Osteocyte (in vitro differentiated cells): ENCODE data around the gene PTPRN2. TPM values are rescaled to one million over a fixed set of nuclear protein-coding genes. Genes with fewer than 3 reads are reported as not detected.

Experiments
- DNase-seq: peaks from one replicate; pipeline ENCODE4 v3.0.0; 2021; ENCODE audit warnings: mixed read lengths; ENCODE audit not compliant: unreplicated experiment; ENCODE audit errors: extremely low spot score
- H3K27ac Mint-ChIP-seq: one replicate; pipeline ENCODE4 v1.8.0; 2021; ENCODE audit warnings: mild to moderate bottlenecking, mixed read lengths; ENCODE audit not compliant: unreplicated experiment
- H3K27me3 Mint-ChIP-seq: one replicate; pipeline ENCODE4 v1.8.0; 2021; ENCODE audit warnings: mixed read lengths; ENCODE audit not compliant: unreplicated experiment
- H3K36me3 Mint-ChIP-seq: one replicate; pipeline ENCODE4 v1.8.0; 2021; ENCODE audit warnings: mixed read lengths; ENCODE audit not compliant: unreplicated experiment
- H3K4me1 Mint-ChIP-seq: one replicate; pipeline ENCODE4 v1.8.0; 2021; ENCODE audit warnings: mixed read lengths; ENCODE audit not compliant: unreplicated experiment
- H3K4me3 Mint-ChIP-seq: one replicate; pipeline ENCODE4 v1.8.0; 2021; ENCODE audit warnings: mild to moderate bottlenecking, moderate library complexity, mixed read lengths; ENCODE audit not compliant: unreplicated experiment
- H3K9me3 Mint-ChIP-seq: one replicate; pipeline ENCODE4 v1.8.0; 2021; ENCODE audit warnings: mixed read lengths; ENCODE audit not compliant: unreplicated experiment
- total RNA-seq: library from RNA; stranded (reverse); gene quantifications from 2 replicates; pipeline ENCODE4 v1.2.1, GENCODE V29; 2021
- TF ChIP-seq, protein P1 (sequence below): fragments of 200-600 bp; sonication (generic); IDR thresholded peaks from 2 replicates; pipeline ENCODE4 v1.5.0; 2021; ENCODE audit warnings: antibody characterized with exemption, mild to moderate bottlenecking, moderate library complexity

PTPRN2 gene
- total RNA-seq, 1 donor from 2014 or later = 0.59 TPM

DNA sequence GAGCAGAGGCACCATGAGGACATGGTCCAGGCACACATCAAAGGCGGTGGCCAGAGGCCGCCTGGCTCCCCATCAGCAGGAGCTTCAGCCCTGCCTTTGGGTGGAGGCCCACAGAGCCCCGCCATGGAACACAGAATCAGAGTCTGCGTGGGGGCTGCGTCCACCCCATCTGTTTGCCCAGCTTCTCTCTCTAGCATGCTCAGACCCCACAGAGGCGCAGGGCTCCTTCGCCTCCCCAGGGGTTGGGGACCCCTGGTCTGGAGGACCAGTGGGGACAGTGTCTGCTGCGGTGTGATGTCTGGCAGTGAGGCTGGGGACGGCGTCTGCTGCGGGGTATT is 321.9 kb downstream of the PTPRN2 start:
- TF ChIP-seq, protein P1, sequence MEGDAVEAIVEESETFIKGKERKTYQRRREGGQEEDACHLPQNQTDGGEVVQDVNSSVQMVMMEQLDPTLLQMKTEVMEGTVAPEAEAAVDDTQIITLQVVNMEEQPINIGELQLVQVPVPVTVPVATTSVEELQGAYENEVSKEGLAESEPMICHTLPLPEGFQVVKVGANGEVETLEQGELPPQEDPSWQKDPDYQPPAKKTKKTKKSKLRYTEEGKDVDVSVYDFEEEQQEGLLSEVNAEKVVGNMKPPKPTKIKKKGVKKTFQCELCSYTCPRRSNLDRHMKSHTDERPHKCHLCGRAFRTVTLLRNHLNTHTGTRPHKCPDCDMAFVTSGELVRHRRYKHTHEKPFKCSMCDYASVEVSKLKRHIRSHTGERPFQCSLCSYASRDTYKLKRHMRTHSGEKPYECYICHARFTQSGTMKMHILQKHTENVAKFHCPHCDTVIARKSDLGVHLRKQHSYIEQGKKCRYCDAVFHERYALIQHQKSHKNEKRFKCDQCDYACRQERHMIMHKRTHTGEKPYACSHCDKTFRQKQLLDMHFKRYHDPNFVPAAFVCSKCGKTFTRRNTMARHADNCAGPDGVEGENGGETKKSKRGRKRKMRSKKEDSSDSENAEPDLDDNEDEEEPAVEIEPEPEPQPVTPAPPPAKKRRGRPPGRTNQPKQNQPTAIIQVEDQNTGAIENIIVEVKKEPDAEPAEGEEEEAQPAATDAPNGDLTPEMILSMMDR = no peak
- no peak for DNase-seq
- H3K9me3 Mint-ChIP-seq = peaks cover 8% of the 10 kb centered on the region
- no peaks in the 10 kb centered on the region for H3K4me1 Mint-ChIP-seq
- no peak overlapping the region for H3K27ac Mint-ChIP-seq
- H3K4me3 Mint-ChIP-seq = no peak overlapping the region
- no peaks in the 10 kb centered on the region for H3K27me3 Mint-ChIP-seq
- no peaks in the 10 kb centered on the region for H3K36me3 Mint-ChIP-seq

DNA sequence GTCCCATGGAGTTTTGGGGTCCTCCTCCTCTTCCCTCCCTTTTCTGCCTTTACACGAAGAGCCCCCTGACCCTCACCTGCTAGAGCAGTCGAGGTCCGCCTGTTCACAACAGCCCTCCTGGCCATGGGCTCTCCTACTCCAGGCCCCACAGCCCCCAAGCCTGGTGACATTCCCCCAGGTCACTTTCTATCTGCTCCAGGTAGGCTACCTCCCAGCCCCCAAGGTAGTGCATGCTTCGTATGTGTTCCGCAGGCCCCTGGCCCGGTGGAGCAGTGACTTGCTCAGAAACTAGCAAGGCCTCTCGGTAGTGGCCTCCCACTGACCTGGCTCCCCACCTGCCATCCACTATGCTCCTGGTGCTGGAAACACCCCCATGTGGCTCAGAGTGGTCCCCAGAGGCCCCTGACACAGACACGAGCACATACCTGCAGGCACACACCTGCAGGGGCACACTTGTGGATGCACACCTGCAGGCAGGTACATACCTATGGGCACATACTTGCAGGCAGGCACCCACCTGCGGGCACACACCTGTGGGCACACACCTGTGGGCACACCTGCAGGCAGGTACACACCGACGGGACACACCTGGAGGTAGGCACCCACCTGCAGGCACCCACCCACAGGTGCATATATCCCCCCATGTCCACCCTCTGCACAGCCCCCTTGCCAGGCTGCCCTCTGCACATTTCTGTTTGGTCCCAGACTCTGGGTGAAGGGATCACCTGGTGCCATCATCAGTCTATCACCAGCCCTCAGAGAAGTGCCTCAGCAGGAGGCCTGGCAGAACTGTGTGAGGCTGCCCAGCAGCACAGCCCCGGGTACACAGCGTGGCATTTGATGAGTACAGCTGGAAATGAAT is 322.5 kb downstream of the PTPRN2 start:
- Mint-ChIP-seq H3K27me3 (no peaks in the 10 kb centered on the region), H3K36me3 (no peaks in the 10 kb centered on the region), H3K9me3 (peaks cover 13% of the 10 kb centered on the region), H3K4me1 (no peaks in the 10 kb centered on the region), H3K4me3 (no peak overlapping the region), H3K27ac (no peak overlapping the region)
- TF ChIP-seq, protein P1 = no peak
- no peak for DNase-seq

DNA sequence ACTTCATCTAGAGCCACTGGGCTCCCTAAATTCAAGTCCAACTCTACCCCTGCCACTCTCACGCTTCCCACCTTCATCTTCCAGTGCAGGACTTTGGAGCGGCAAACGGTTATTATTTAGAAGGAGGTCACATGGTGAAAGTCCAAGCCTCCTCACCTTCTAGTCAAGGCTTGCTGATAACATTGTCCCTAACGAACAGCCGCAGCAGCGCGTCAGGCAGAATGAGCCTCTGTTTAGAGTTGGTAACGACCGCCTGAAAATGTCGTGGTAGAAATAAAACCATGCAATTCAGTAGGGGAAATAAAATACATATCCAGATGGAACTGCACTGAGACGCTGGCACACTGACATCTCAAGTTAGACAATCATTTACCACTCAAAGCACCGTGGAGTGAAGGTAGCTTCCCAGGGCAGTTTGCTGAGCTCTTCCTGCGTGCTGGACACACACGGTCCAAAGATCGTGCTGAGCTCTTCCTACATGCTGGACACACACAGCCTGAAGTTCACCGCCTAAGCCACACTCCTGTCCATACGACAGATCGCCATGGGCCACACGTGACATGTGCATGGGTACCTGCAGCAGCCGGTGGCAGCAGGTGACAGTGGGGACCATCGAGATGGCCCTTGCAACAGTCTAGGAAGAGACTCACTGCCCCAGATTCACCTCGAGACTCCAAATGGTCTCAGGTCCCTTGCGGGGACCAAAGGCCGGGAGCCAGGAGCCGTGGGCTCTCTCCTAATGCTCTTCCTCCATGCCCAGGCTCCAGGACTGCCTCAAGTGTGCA is 323.5 kb downstream of the PTPRN2 start:
- TF ChIP-seq, protein P1 = no peak
- DNase-seq = no peak
- Mint-ChIP-seq H3K4me3 (no peak overlapping the region), H3K36me3 (no peaks in the 10 kb centered on the region), H3K27me3 (no peaks in the 10 kb centered on the region), H3K9me3 (peaks cover 8% of the 10 kb centered on the region), H3K27ac (no peak overlapping the region), H3K4me1 (no peaks in the 10 kb centered on the region)

DNA sequence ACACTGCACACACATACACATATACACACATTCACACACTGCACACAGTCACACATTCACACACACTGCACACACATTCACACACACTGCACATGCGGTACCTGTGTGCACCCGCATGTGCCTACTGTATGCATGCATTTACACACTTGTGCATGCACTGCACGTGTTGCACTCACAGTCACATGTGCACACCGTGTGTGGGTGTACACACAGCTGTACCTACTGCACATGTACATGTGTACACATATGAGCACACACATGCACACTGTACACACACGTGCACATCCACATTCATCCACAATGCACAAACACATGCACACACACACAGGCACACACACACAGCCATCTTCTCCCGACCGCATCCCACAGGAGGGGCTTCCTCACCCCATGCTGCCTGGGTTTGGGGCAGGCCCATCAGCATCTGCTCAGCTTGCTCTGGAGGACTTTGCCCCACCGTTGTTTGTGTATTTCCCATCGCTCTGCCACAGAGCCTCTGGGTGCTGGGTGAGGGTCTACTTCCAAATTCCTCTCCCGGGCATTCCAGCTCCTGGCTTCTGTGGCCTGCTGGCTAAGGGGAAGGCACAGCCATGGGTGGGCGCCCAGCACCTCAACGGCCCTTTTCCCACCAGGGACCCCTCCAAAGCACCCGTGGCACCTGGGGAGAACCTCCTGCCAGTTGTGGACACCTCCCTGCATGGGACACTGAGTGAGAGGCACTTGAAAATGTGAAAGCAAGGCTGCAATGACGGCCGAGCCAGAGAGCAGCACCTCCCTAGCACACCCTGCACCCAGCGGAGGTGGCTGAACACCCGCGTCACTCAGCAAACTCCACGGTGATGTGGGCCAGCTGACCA is 324.3 kb downstream of the PTPRN2 start:
- H3K4me1 Mint-ChIP-seq = no peaks in the 10 kb centered on the region
- H3K4me3 Mint-ChIP-seq = no peak overlapping the region
- DNase-seq = no peak
- no peaks in the 10 kb centered on the region for H3K36me3 Mint-ChIP-seq
- no peaks in the 10 kb centered on the region for H3K27me3 Mint-ChIP-seq
- H3K27ac Mint-ChIP-seq = no peak overlapping the region
- H3K9me3 Mint-ChIP-seq = peaks cover 15% of the 10 kb centered on the region
- TF ChIP-seq, protein P1 = no peak
